AG04449 (cell line): Measurements from ENCODE around the gene HIVEP3.

Experiments used
- CTCF ChIA-PET: fragments of 350-600 bp; formaldehyde crosslinking; extraction: SDS; loops from one replicate; lab custom pipeline; 2021; ENCODE audit warnings: antibody characterized with exemption; lab: Yijun Ruan, JAX
- POLR2A ChIA-PET: fragments of 400-600, 350-600 bp; formaldehyde crosslinking; extraction: SDS; loops from one replicate; lab custom pipeline; 2020; ENCODE audit warnings: antibody characterized with exemption, inconsistent platforms; lab: Yijun Ruan, JAX
- DNase-seq: peaks from one replicate; pipeline ENCODE4 v3.0.0-alpha.2; 2010; ENCODE audit warnings: low read depth, low spot score
- H3K4me3 ChIP-seq: 2 replicates; pipeline ENCODE4 v1.5.1; 2011; ENCODE audit warnings: low read depth, mild to moderate bottlenecking, control low read depth, low read length
- CTCF ChIP-seq: IDR thresholded peaks from one replicate; pipeline ENCODE4 v1.5.1; 2011; ENCODE audit warnings: mild to moderate bottlenecking, moderate library complexity, low read length, control low read depth, inconsistent platforms; ENCODE audit not compliant: insufficient read depth; ENCODE audit errors: missing control alignments

The HIVEP3 gene

GRCh38 chr1:41894808-41895483 lies 23.8 kb downstream of the HIVEP3 start:
- no peak for TF ChIP-seq CTCF
- no peak overlapping the region for H3K4me3 ChIP-seq
- ChIA-PET POLR2A (no interaction called here), CTCF (no interaction called here)
- no peak for DNase-seq

GRCh38 chr1:41894101-41894807 lies 24.5 kb downstream of the HIVEP3 start:
- no peak for TF ChIP-seq CTCF
- CTCF ChIA-PET, result no interaction called here
- no peak for DNase-seq
- POLR2A ChIA-PET, result no interaction called here
- no peak overlapping the region for H3K4me3 ChIP-seq

GRCh38 chr1:41892301-41892781 lies 26.4 kb downstream of the HIVEP3 start:
- no peak overlapping the region for H3K4me3 ChIP-seq
- POLR2A ChIA-PET, result no interaction called here

GRCh38 chr1:41891199-41891896 lies 27.4 kb downstream of the HIVEP3 start:
- no peak for TF ChIP-seq CTCF
- ChIA-PET CTCF (interaction anchor here (0.8 to 1.8 kb wide), 4 partner anchors 23 to 317 kb away, joined by 3 to 4 read pairs (median 4); no protein-coding TSS in a partner anchor), POLR2A (interaction anchor here (1.3 kb wide), 1 partner anchor 9 kb away, joined by 3 read pairs; no protein-coding TSS in a partner anchor)
- peak overlapping the region; percentile 29 for H3K4me3 ChIP-seq
- no peak for DNase-seq

More at GRCh38 chr1:41892301-41892781, 26.4 kb downstream of the HIVEP3 start:
- no peak for TF ChIP-seq CTCF
- CTCF ChIA-PET, result interaction anchor here (0.8 to 1.8 kb wide), 4 partner anchors 22 to 318 kb away, joined by 3 to 4 read pairs (median 4); no protein-coding TSS in a partner anchor
- DNase-seq, result no peak

DNA sequence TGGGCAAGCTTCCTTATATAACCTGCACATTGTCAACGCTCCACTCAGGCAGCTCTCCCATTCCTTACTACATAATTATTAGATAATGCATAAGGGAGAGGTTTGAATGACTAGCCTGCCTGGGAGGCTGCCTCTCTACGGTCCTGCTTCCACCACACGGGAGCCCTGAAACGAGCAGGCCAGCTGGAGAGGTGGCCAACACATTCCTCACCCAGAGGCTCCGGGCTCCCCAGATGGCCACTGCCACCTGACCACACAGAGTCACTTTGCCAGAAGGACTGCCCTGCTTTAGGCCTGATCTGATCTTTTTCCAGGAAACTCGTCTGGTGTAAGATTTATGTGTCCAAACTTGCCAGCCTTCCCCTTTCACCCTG lies 27.9 kb downstream of the HIVEP3 start:
- ChIA-PET CTCF (interaction anchor here (0.8 to 1.6 kb wide), 2 partner anchors 25 to 283 kb away, joined by 4 read pairs; no protein-coding TSS in a partner anchor), POLR2A (interaction anchor here (1.0 to 1.3 kb wide), 2 partner anchors 10 to 13 kb away, joined by 3 read pairs; no protein-coding TSS in a partner anchor)
- no peak overlapping the region for H3K4me3 ChIP-seq
- TF ChIP-seq CTCF, result no peak
- no peak for DNase-seq
